ENCODE data around the gene G6PC2.
"Not testable (repeated sequence)": the region's sequence is repeated elsewhere in the genome, so short reads cannot be mapped to it uniquely, and the experiment has no call there.

DNA sequence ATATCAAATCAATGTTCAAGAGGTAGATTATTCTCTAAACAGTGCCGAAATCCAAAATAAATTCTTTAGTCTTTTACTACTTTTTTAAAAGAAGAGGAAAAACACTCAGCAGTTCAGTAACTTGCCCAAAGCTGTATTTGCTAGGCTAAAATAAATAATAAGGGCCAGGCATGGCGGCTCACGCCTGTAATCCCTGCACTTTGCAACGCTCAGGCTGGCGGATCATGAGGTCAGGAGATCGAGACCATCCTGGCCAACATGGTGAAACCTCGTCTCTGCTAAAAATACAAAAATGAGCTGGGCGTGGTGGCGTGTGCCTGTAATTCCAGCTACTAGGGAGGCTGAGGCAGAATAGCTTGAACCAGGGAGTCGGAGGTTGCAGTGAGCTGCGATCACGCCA is 18.9 kb upstream of the G6PC2 start:
- TF ChIP-seq POLR2A (IDR thresholded peaks at IDR 0.05): not testable (repeated sequence)
- TF ChIP-seq, protein P1, sequence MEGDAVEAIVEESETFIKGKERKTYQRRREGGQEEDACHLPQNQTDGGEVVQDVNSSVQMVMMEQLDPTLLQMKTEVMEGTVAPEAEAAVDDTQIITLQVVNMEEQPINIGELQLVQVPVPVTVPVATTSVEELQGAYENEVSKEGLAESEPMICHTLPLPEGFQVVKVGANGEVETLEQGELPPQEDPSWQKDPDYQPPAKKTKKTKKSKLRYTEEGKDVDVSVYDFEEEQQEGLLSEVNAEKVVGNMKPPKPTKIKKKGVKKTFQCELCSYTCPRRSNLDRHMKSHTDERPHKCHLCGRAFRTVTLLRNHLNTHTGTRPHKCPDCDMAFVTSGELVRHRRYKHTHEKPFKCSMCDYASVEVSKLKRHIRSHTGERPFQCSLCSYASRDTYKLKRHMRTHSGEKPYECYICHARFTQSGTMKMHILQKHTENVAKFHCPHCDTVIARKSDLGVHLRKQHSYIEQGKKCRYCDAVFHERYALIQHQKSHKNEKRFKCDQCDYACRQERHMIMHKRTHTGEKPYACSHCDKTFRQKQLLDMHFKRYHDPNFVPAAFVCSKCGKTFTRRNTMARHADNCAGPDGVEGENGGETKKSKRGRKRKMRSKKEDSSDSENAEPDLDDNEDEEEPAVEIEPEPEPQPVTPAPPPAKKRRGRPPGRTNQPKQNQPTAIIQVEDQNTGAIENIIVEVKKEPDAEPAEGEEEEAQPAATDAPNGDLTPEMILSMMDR (IDR thresholded peaks at IDR 0.05): not testable (repeated sequence)
